Measurements from ENCODE around the gene ATP9B. TPM values are rescaled to one million over a fixed set of nuclear protein-coding genes. Genes with fewer than 3 reads are reported as not detected.
"Not testable (repeated sequence)": the region's sequence is repeated elsewhere in the genome, so short reads cannot be mapped to it uniquely, and the experiment has no call there.

Gene ATP9B
- polyA plus RNA-seq, 1 of the 3 experiments (the other 2 are of a cell fraction) = 11.2 TPM

GRCh38 chr18:79285191-79285590 lies 216.0 kb downstream of the ATP9B start:
- Histone ChIP-seq H3K36me3 (replicated peaks in 1 of 2; ENCODE audit: control insufficient read depth in 1 of 2, insufficient read depth in 2 of 2, low read length in 1 of 2) (peaks cover 0 to 11% of the 10 kb centered on the region in 2 experiments), H3K4me1 (ENCODE audit: control insufficient read depth in 1 of 2, insufficient read depth in 2 of 2, low read depth in 1 of 2, low read length in 1 of 2) (peaks cover 0 to 14% of the 10 kb centered on the region in 2 experiments; a peak in 3 of 4 replicates)
- DNase-seq; H2AFZ ChIP-seq (ENCODE audit: low read depth); H3F3A ChIP-seq (replicated peaks; ENCODE audit: insufficient read depth); H3K9me3 ChIP-seq; H3K27me3 ChIP-seq (ENCODE audit: insufficient read depth); POLR2A ChIA-PET; H3K9me2 ChIP-seq; H3K79me2 ChIP-seq (ENCODE audit: insufficient read depth); H3K4me2 ChIP-seq; H3K27ac ChIP-seq (ENCODE audit: low read depth in 2 of 2, low read length in 1 of 2); H4K20me1 ChIP-seq (ENCODE audit: insufficient read depth); H3K9ac ChIP-seq; CTCF ChIA-PET; H3K4me3 ChIP-seq (ENCODE audit: low read depth in 2 of 2, low read length in 1 of 2): not testable (repeated sequence)
- 100% methylated on average over 1 of the region's 1 CpG for whole genome bisulfite sequencing (ENCODE audit: low lambda C conversion rate)

GRCh38 chr18:79290409-79290808 lies 221.2 kb downstream of the ATP9B start:
- H3K4me1 ChIP-seq (ENCODE audit: control insufficient read depth in 1 of 2, insufficient read depth in 2 of 2, low read depth in 1 of 2, low read length in 1 of 2); H3K36me3 ChIP-seq (replicated peaks in 1 of 2; ENCODE audit: control insufficient read depth in 1 of 2, insufficient read depth in 2 of 2, low read length in 1 of 2); H3K9me3 ChIP-seq; H3K9ac ChIP-seq; H3K79me2 ChIP-seq (ENCODE audit: insufficient read depth); H3K9me2 ChIP-seq; H3K4me3 ChIP-seq (ENCODE audit: low read depth in 2 of 2, low read length in 1 of 2); H3F3A ChIP-seq (replicated peaks; ENCODE audit: insufficient read depth); H4K20me1 ChIP-seq (ENCODE audit: insufficient read depth); H3K27me3 ChIP-seq (ENCODE audit: insufficient read depth); POLR2A ChIA-PET; H3K4me2 ChIP-seq; DNase-seq; H3K27ac ChIP-seq (ENCODE audit: low read depth in 2 of 2, low read length in 1 of 2); H2AFZ ChIP-seq (ENCODE audit: low read depth): not testable (repeated sequence)
- 96% methylated on average over 10 of the region's 15 CpGs for WGBS (ENCODE audit: low lambda C conversion rate)
- CTCF ChIA-PET = interaction anchor here (1.0 kb wide), 1 partner anchor 13 kb away, joined by 4 read pairs; no protein-coding TSS in a partner anchor

DNA sequence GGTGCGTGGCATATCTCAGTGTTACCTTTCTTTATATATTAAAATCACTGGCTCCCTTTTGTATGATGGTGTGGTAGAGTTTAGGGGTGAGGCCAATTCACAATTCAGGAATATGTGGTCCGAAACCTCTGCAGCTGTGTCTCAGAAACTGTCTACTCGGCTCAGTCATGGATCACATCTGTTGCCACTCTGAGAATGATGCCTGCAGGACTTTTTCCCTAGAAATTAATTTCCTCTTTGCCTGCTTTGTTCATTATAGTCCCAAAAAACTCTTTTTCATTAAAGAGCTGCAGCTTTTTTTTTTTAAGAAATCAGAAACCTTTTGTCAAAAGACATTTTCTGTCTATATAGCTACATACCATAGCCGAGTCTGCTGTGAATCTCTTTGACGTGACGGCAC lies 221.7 kb downstream of the ATP9B start:
- no peaks in the 10 kb centered on the region; a peak in 1 of 4 replicates for H3K4me1 ChIP-seq (ENCODE audit: control insufficient read depth in 1 of 2, insufficient read depth in 2 of 2, low read depth in 1 of 2, low read length in 1 of 2)
- H3K79me2 ChIP-seq (ENCODE audit: insufficient read depth) = no peaks in the 10 kb centered on the region
- H3K4me3 ChIP-seq (ENCODE audit: low read depth in 2 of 2, low read length in 1 of 2) = no peak overlapping the region
- POLR2A ChIA-PET = no interaction called here
- no peaks in the 10 kb centered on the region for H3K9me3 ChIP-seq
- no peak overlapping the region for H2AFZ ChIP-seq (ENCODE audit: low read depth)
- 98% methylated on average over 6 of the region's 6 CpGs for WGBS (ENCODE audit: low lambda C conversion rate)
- no peak overlapping the region for H3K4me2 ChIP-seq
- no peaks in the 10 kb centered on the region for H4K20me1 ChIP-seq (ENCODE audit: insufficient read depth)
- no peaks in the 10 kb centered on the region for H3F3A ChIP-seq (replicated peaks; ENCODE audit: insufficient read depth)
- CTCF ChIA-PET = interaction anchor here (1.0 kb wide), 1 partner anchor 12 kb away, joined by 4 read pairs; no protein-coding TSS in a partner anchor
- H3K27me3 ChIP-seq (ENCODE audit: insufficient read depth) = no peaks in the 10 kb centered on the region
- no peak overlapping the region for H3K9ac ChIP-seq
- no peak overlapping the region for H3K27ac ChIP-seq (ENCODE audit: low read depth in 2 of 2, low read length in 1 of 2)
- no peaks in the 10 kb centered on the region for H3K9me2 ChIP-seq
- DNase-seq = no peak
- peaks cover 0 to 2% of the 10 kb centered on the region in 2 experiments for H3K36me3 ChIP-seq (replicated peaks in 1 of 2; ENCODE audit: control insufficient read depth in 1 of 2, insufficient read depth in 2 of 2, low read length in 1 of 2)
- no peak for TF ChIP-seq SIN3A (IDR thresholded peaks at IDR 0.05; ENCODE audit: borderline replicate concordance, low read depth, low read length)
- no peak for TF ChIP-seq ZBTB33 (IDR thresholded peaks at IDR 0.05; ENCODE audit: borderline replicate concordance, low read depth)
- no peak for TF ChIP-seq JUND (IDR thresholded peaks at IDR 0.05)
- TF ChIP-seq TCF12 (IDR thresholded peaks at IDR 0.05) = no peak
- TF ChIP-seq NRF1 (IDR thresholded peaks at IDR 0.05; ENCODE audit: low read depth, low read length) = no peak
- no peak for TF ChIP-seq GATA2 (CRISPR knock-in tag; IDR thresholded peaks at IDR 0.05)
- no peak for TF ChIP-seq MXI1 (IDR thresholded peaks at IDR 0.05; ENCODE audit: low read depth, low read length)
- TF ChIP-seq PBX3 (IDR thresholded peaks at IDR 0.05) = no peak
- no peak for TF ChIP-seq TAF1 (IDR thresholded peaks at IDR 0.05; ENCODE audit: borderline replicate concordance, low read depth, low read length)
- TF ChIP-seq, protein P1, sequence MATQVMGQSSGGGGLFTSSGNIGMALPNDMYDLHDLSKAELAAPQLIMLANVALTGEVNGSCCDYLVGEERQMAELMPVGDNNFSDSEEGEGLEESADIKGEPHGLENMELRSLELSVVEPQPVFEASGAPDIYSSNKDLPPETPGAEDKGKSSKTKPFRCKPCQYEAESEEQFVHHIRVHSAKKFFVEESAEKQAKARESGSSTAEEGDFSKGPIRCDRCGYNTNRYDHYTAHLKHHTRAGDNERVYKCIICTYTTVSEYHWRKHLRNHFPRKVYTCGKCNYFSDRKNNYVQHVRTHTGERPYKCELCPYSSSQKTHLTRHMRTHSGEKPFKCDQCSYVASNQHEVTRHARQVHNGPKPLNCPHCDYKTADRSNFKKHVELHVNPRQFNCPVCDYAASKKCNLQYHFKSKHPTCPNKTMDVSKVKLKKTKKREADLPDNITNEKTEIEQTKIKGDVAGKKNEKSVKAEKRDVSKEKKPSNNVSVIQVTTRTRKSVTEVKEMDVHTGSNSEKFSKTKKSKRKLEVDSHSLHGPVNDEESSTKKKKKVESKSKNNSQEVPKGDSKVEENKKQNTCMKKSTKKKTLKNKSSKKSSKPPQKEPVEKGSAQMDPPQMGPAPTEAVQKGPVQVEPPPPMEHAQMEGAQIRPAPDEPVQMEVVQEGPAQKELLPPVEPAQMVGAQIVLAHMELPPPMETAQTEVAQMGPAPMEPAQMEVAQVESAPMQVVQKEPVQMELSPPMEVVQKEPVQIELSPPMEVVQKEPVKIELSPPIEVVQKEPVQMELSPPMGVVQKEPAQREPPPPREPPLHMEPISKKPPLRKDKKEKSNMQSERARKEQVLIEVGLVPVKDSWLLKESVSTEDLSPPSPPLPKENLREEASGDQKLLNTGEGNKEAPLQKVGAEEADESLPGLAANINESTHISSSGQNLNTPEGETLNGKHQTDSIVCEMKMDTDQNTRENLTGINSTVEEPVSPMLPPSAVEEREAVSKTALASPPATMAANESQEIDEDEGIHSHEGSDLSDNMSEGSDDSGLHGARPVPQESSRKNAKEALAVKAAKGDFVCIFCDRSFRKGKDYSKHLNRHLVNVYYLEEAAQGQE (IDR thresholded peaks at IDR 0.05; ENCODE audit: low read depth, low read length) = no peak
- TF ChIP-seq EZH2phosphoT487 (IDR thresholded peaks at IDR 0.05; ENCODE audit: borderline replicate concordance, low read depth) = no peak
- no peak for TF ChIP-seq YY1 (IDR thresholded peaks at IDR 0.05; ENCODE audit: low read depth)
- no peak for TF ChIP-seq FOXJ3 (CRISPR knock-in tag; IDR thresholded peaks at IDR 0.05)
- no peak for TF ChIP-seq NFIC (IDR thresholded peaks at IDR 0.05; ENCODE audit: borderline replicate concordance)
- TF ChIP-seq USF1 (IDR thresholded peaks at IDR 0.05; ENCODE audit: borderline replicate concordance, low read depth) = no peak
- no peak for TF ChIP-seq RFX5 (IDR thresholded peaks at IDR 0.05; ENCODE audit: low read length)
